ENCODE results near the gene VGLL4. TPM values are rescaled to one million over a fixed set of nuclear protein-coding genes. Genes with fewer than 3 reads are reported as not detected.

Gene VGLL4
- total RNA-seq, 1 experiment from 2014 or later, result 43.0 TPM

GRCh38 chr3:11567516-11568467, 75.9 kb downstream of the VGLL4 start:
- H3K27me3 Mint-ChIP-seq (ENCODE audit: low read depth), result no peaks in the 10 kb centered on the region
- no peak for ATAC-seq
- no peaks in the 10 kb centered on the region for H3K4me1 Mint-ChIP-seq
- TF ChIP-seq, protein P1, sequence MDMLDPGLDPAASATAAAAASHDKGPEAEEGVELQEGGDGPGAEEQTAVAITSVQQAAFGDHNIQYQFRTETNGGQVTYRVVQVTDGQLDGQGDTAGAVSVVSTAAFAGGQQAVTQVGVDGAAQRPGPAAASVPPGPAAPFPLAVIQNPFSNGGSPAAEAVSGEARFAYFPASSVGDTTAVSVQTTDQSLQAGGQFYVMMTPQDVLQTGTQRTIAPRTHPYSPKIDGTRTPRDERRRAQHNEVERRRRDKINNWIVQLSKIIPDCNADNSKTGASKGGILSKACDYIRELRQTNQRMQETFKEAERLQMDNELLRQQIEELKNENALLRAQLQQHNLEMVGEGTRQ (CRISPR knock-in tag; IDR thresholded peaks at IDR 0.05), result no peak
- no peak for TF ChIP-seq TEAD4 (CRISPR knock-in tag; IDR thresholded peaks at IDR 0.05)
- no peak for TF ChIP-seq NR2C2 (CRISPR knock-in tag; IDR thresholded peaks at IDR 0.05)
- TF ChIP-seq MAX (CRISPR knock-in tag; IDR thresholded peaks at IDR 0.05), result no peak
- no peak for TF ChIP-seq FOXJ3 (CRISPR knock-in tag; IDR thresholded peaks at IDR 0.05; ENCODE audit: borderline replicate concordance)
- no peak for TF ChIP-seq ZBTB43 (CRISPR knock-in tag; IDR thresholded peaks at IDR 0.05)
- no peak for TF ChIP-seq SMAD4 (CRISPR knock-in tag; IDR thresholded peaks at IDR 0.05)
- TF ChIP-seq ZNF425 (CRISPR knock-in tag; conservative IDR thresholded peaks at IDR 0.05), result no peak
- TF ChIP-seq E2F5 (CRISPR knock-in tag; IDR thresholded peaks at IDR 0.05), result no peak
- TF ChIP-seq ZNF263 (CRISPR knock-in tag; IDR thresholded peaks at IDR 0.05; ENCODE audit: low read depth), result no peak
- no peak for TF ChIP-seq CREM (CRISPR knock-in tag; IDR thresholded peaks at IDR 0.05)
- no peak for TF ChIP-seq HMGXB4 (CRISPR knock-in tag; IDR thresholded peaks at IDR 0.05)
- TF ChIP-seq AFF4 (CRISPR knock-in tag; IDR thresholded peaks at IDR 0.05; ENCODE audit: borderline replicate concordance), result no peak
- TF ChIP-seq GABPB1 (CRISPR knock-in tag; IDR thresholded peaks at IDR 0.05), result no peak
- H3K27ac Mint-ChIP-seq, result peak overlapping the region; percentile 15; the same call in 1 of the 2 replicates
- DNase-seq (ENCODE audit: low spot score), result no peak
- peaks cover 7% of the 10 kb centered on the region; the same call in 1 of the 2 replicates for H3K36me3 Mint-ChIP-seq
- POLR2A ChIA-PET, result no interaction called here
- no peaks in the 10 kb centered on the region for H3K9me3 Mint-ChIP-seq
- CTCF ChIA-PET, result interaction anchor here (0.9 to 1.4 kb wide), 11 partner anchors 9 to 188 kb away, joined by 3 to 7 read pairs (median 4); partner anchors contain the start of gene VGLL4
- H3K4me3 Mint-ChIP-seq, result no peak overlapping the region

Measured in WTC11 (cell line).